Endothelial cell (in vitro differentiated cells): Measurements from ENCODE around the gene KRTAP4-1. TPM values are rescaled to one million over a fixed set of nuclear protein-coding genes. Genes with fewer than 3 reads are reported as not detected.
"Not testable (repeated sequence)": the region's sequence is repeated elsewhere in the genome, so short reads cannot be mapped to it uniquely, and the experiment has no call there.

Source experiments
- DNase-seq: peaks from one replicate; pipeline ENCODE4 v3.0.0; 2021; ENCODE audit warnings: low spot score
- H3K27ac Mint-ChIP-seq: one replicate; pipeline ENCODE4 v1.8.0; 2021; ENCODE audit warnings: mixed read lengths, inconsistent platforms; ENCODE audit not compliant: unreplicated experiment
- H3K27me3 Mint-ChIP-seq: one replicate; pipeline ENCODE4 v1.8.0; 2021; ENCODE audit warnings: mild to moderate bottlenecking, moderate library complexity, mixed read lengths, inconsistent platforms; ENCODE audit not compliant: unreplicated experiment
- H3K36me3 Mint-ChIP-seq: one replicate; pipeline ENCODE4 v1.8.0; 2021; ENCODE audit warnings: mild to moderate bottlenecking, low read depth, mixed read lengths, inconsistent platforms; ENCODE audit not compliant: unreplicated experiment
- H3K4me1 Mint-ChIP-seq: one replicate; pipeline ENCODE4 v1.8.0; 2021; ENCODE audit warnings: mild to moderate bottlenecking, mixed read lengths, inconsistent platforms; ENCODE audit not compliant: unreplicated experiment
- H3K4me3 Mint-ChIP-seq: one replicate; pipeline ENCODE4 v1.8.0; 2021; ENCODE audit warnings: mild to moderate bottlenecking, mixed read lengths, inconsistent platforms; ENCODE audit not compliant: unreplicated experiment
- H3K9me3 Mint-ChIP-seq: one replicate; pipeline ENCODE4 v1.8.0; 2021; ENCODE audit warnings: mixed read lengths, inconsistent platforms; ENCODE audit not compliant: unreplicated experiment
- CTCF ChIP-seq: fragments of 200-600 bp; sonication (generic); IDR thresholded peaks from one replicate; pipeline ENCODE4 v1.5.0; 2021; ENCODE audit warnings: antibody characterized with exemption; ENCODE audit not compliant: unreplicated experiment
- total RNA-seq: library from RNA; stranded (reverse); fragmentation: NEBNext Ultra II Directional; extraction: Animal tissue kit (Norgen Biotek cat#: 25700); gene quantifications from one replicate; pipeline ENCODE4 v1.2.1, GENCODE V29; 2021; ENCODE audit not compliant: unreplicated experiment

The KRTAP4-1 gene
- total RNA-seq, 1 donor from 2014 or later: not detected

GRCh38 chr17:41153856-41154255 lies 30.9 kb downstream of the KRTAP4-1 start:
- Mint-ChIP-seq H3K4me3 (no peak overlapping the region), H3K4me1 (no peaks in the 10 kb centered on the region), H3K36me3 (no peaks in the 10 kb centered on the region), H3K27ac (no peak overlapping the region), H3K9me3 (no peaks in the 10 kb centered on the region), H3K27me3 (no peaks in the 10 kb centered on the region)
- DNase-seq: no peak
- no peak for TF ChIP-seq CTCF

GRCh38 chr17:41151525-41151924 lies 33.2 kb downstream of the KRTAP4-1 start:
- no peak overlapping the region for H3K4me3 Mint-ChIP-seq
- H3K9me3 Mint-ChIP-seq: no peaks in the 10 kb centered on the region
- TF ChIP-seq CTCF: no peak
- DNase-seq: no peak
- no peaks in the 10 kb centered on the region for H3K4me1 Mint-ChIP-seq
- H3K27ac Mint-ChIP-seq: no peak overlapping the region
- H3K27me3 Mint-ChIP-seq: no peaks in the 10 kb centered on the region
- no peaks in the 10 kb centered on the region for H3K36me3 Mint-ChIP-seq

GRCh38 chr17:41150026-41150425 lies 34.7 kb downstream of the KRTAP4-1 start:
- Mint-ChIP-seq H3K9me3 (no peaks in the 10 kb centered on the region), H3K4me1 (peaks cover 7% of the 10 kb centered on the region), H3K4me3 (no peak overlapping the region)

GRCh38 chr17:41149652-41149985 lies 35.1 kb downstream of the KRTAP4-1 start, which contains the start of gene KRTAP4-5:
TSS of gene KRTAP4-5 (minus strand) at chr17:41149825. CDS start at chr17:41149767, 58 bp downstream.
- no peak for TF ChIP-seq CTCF
- Mint-ChIP-seq H3K4me3 (no peak within 1 kb of the TSS), H3K36me3 (no peaks in the 10 kb centered on the region), H3K9me3 (no peaks in the 10 kb centered on the region), H3K4me1 (peaks cover 7% of the 10 kb centered on the region), H3K27me3 (peaks cover 1% of the 10 kb centered on the region), H3K27ac (no peak within 1 kb of the TSS)
- DNase-seq: no peak

More at GRCh38 chr17:41150026-41150425, 34.7 kb downstream of the KRTAP4-1 start:
- DNase-seq: no peak
- TF ChIP-seq CTCF: no peak
- Mint-ChIP-seq H3K27ac (no peak overlapping the region), H3K27me3 (peaks cover under 1% of the 10 kb centered on the region), H3K36me3 (no peaks in the 10 kb centered on the region)

GRCh38 chr17:41148971-41149651 lies 35.6 kb downstream of the KRTAP4-1 start:
- H3K36me3 Mint-ChIP-seq, DNase-seq, H3K27ac Mint-ChIP-seq, H3K9me3 Mint-ChIP-seq, H3K27me3 Mint-ChIP-seq, H3K4me3 Mint-ChIP-seq, H3K4me1 Mint-ChIP-seq: not testable (repeated sequence)
